HEK293T (cell line): ENCODE results near the gene GDPD2.

Source experiments
- CTCF ChIA-PET: fragments of 350-600 bp; formaldehyde crosslinking; extraction: SDS; loops from one replicate; lab custom pipeline; 2021; ENCODE audit warnings: antibody characterized with exemption, inconsistent platforms; lab: Yijun Ruan, JAX
- POLR2A ChIA-PET: fragments of 350-600 bp; formaldehyde crosslinking; extraction: SDS; loops from one replicate; lab custom pipeline; 2020; ENCODE audit warnings: antibody characterized with exemption, inconsistent platforms; lab: Yijun Ruan, JAX
- DNase-seq: peaks from one replicate; pipeline ENCODE4 v3.0.0; 2012; ENCODE audit warnings: mixed read lengths; ENCODE audit errors: extremely low spot score
- ARNT ChIP-seq: fragments of 450-650 bp; IDR thresholded peaks from 2 replicates; pipeline ENCODE4 v1.6.1; 2017; ENCODE audit warnings: mild to moderate bottlenecking
- BHLHE40 ChIP-seq: fragments of 450-650 bp; IDR thresholded peaks from 2 replicates; pipeline ENCODE4 v1.6.1; 2016; ENCODE audit warnings: mild to moderate bottlenecking, moderate library complexity, borderline replicate concordance
- CTBP1 ChIP-seq: fragments of 450-650 bp; IDR thresholded peaks from 2 replicates; pipeline ENCODE4 v1.6.1; 2016; ENCODE audit warnings: borderline replicate concordance
- ELF4 ChIP-seq: fragments of 450-650 bp; IDR thresholded peaks from 2 replicates; pipeline ENCODE4 v1.6.1; 2017; ENCODE audit warnings: antibody characterized with exemption
- FOXA1 ChIP-seq: fragments of 450-650 bp; IDR thresholded peaks from 2 replicates; pipeline ENCODE4 v1.6.1; 2016; ENCODE audit warnings: mild to moderate bottlenecking
- FOXK2 ChIP-seq: fragments of 450-650 bp; IDR thresholded peaks from 2 replicates; pipeline ENCODE4 v1.6.1; 2016; ENCODE audit warnings: mild to moderate bottlenecking
- FOXM1 ChIP-seq: fragments of 450-650 bp; IDR thresholded peaks from 2 replicates; pipeline ENCODE4 v1.6.1; 2017; ENCODE audit warnings: mild to moderate bottlenecking, borderline replicate concordance
- HDGF ChIP-seq: fragments of 450-650 bp; IDR thresholded peaks from 2 replicates; pipeline ENCODE4 v1.6.1; 2017; ENCODE audit warnings: antibody characterized with exemption, borderline replicate concordance
- L3MBTL2 ChIP-seq: fragments of 450-650 bp; conservative IDR thresholded peaks from 2 replicates; pipeline ENCODE4 v1.6.1; 2016; ENCODE audit warnings: mild to moderate bottlenecking
- LEF1 ChIP-seq: fragments of 450-650 bp; IDR thresholded peaks from 2 replicates; pipeline ENCODE4 v1.6.1; 2017; ENCODE audit warnings: mild to moderate bottlenecking, borderline replicate concordance
- NFRKB ChIP-seq: fragments of 450-650 bp; IDR thresholded peaks from 2 replicates; pipeline ENCODE4 v1.6.1; 2016; ENCODE audit warnings: mild to moderate bottlenecking, moderate library complexity
- SP1 ChIP-seq: fragments of 450-650 bp; IDR thresholded peaks from 2 replicates; pipeline ENCODE4 v1.6.1; 2017
- SUZ12 ChIP-seq: fragments of 450-650 bp; IDR thresholded peaks from 2 replicates; pipeline ENCODE4 v1.6.1; 2016; ENCODE audit warnings: mild to moderate bottlenecking
- TARDBP ChIP-seq: fragments of 450-650 bp; IDR thresholded peaks from 2 replicates; pipeline ENCODE4 v1.6.1; 2016
- ZNF384 ChIP-seq: fragments of 450-650 bp; IDR thresholded peaks from 2 replicates; pipeline ENCODE4 v1.6.1; 2016
- TF ChIP-seq, protein P1 (sequence below): fragments of 450-650 bp; IDR thresholded peaks from 2 replicates; pipeline ENCODE4 v1.6.1; 2016

Gene GDPD2

DNA sequence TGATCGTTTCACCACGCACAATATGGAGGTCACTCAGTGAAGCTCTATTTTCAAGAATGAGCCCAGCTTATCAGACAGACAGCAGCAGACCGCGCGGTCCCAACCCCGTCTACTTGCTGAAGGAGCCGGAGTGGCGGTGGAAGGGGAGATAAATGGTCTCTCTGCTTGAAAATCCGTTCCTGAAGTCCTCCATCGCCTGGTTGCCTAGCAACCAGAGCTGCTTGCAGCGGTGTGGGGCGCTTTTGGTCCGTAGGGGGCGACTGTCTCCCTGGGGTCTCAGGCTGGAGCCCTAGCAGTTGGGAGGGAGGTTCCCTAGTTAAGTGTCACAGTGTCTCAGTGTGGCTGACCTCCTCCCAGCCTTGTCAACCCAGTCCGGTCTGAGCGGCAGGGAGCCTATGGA, 13.2 kb downstream of the GDPD2 start:
- DNase-seq: peak; percentile 31
- POLR2A ChIA-PET: interaction anchor here (1.2 kb wide), 1 partner anchor 15 kb away, joined by 4 read pairs; no protein-coding TSS in a partner anchor
- CTCF ChIA-PET: interaction anchor here (0.8 kb wide), 1 partner anchor 13 kb away, joined by 3 read pairs; the partner anchor contains the start of gene GDPD2
- TF ChIP-seq NFRKB (no peak), SUZ12 (no peak)

DNA sequence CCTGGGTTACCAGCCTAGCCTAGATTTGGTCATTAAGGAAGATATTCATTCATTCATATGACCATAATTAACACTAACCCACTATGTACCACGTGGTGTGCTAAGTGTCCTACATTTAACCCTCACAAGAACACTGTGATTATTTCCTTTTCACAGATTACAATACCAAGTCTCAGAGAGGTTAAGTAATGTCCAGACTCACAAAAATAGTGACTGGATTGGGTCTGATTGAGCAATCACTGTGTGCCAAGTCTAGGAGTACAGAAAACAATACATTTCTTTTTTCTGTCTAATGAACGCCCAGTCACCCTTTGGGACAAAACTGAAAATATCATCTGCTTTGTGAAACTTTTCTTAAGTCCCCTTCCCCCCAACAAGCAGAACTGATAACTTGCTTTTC, 13.9 kb downstream of the GDPD2 start:
- ChIA-PET POLR2A (no interaction called here), CTCF (no interaction called here)
- no peak for DNase-seq
- no peak for TF ChIP-seq NFRKB
- TF ChIP-seq ZNF384: no peak
- no peak for TF ChIP-seq LEF1
- TF ChIP-seq BHLHE40: no peak
- TF ChIP-seq FOXK2: no peak
- TF ChIP-seq L3MBTL2: no peak
- TF ChIP-seq CTBP1: no peak
- TF ChIP-seq FOXA1: no peak
- no peak for TF ChIP-seq ELF4
- TF ChIP-seq SP1: no peak
- TF ChIP-seq HDGF: no peak
- no peak for TF ChIP-seq FOXM1
- no peak for TF ChIP-seq SUZ12
- no peak for TF ChIP-seq TARDBP
- TF ChIP-seq ARNT: no peak
- TF ChIP-seq, protein P1, sequence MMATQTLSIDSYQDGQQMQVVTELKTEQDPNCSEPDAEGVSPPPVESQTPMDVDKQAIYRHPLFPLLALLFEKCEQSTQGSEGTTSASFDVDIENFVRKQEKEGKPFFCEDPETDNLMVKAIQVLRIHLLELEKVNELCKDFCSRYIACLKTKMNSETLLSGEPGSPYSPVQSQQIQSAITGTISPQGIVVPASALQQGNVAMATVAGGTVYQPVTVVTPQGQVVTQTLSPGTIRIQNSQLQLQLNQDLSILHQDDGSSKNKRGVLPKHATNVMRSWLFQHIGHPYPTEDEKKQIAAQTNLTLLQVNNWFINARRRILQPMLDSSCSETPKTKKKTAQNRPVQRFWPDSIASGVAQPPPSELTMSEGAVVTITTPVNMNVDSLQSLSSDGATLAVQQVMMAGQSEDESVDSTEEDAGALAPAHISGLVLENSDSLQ: no peak

DNA sequence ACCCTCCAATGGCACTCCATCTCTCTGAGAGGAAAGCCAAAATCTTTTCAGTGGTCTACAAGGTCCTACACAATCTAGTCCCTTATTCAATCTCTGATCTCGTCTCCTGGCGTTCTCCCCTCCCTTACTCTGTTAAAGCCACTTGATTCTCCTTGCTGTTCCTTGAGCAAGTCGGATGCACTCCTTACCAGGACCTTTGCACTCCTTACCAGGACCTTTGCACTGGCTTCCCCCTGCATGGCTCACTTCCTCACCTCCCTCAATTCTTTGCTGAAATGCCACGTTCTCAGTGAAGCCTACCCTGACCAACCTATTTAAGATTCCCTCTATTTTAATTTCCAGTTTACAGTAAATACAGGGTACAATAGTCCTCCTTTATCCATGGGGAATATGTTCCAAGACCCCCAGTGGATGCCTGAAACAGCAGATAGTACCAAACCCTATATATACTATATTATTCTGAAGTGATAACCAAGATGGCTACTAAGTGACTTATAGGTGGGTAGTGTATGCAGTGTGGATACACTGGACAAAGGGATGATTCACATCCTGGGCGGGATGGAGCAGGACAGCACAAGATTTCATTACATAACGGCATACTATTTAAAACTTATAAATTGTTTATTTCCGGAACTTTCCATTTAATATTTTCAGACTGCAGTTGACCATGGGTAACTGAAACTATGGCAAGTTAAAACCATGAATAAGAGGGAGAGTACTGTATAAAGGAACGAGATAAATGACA, 15.0 kb downstream of the GDPD2 start:
- DNase-seq: no peak
- CTCF ChIA-PET: no interaction called here
- TF ChIP-seq NFRKB (no peak), FOXK2 (no peak), SP1 (no peak), TARDBP (no peak), L3MBTL2 (no peak), ELF4 (no peak), HDGF (no peak), BHLHE40 (no peak), ARNT (no peak), SUZ12 (no peak)
- TF ChIP-seq, protein P1: no peak
- POLR2A ChIA-PET: no interaction called here

DNA sequence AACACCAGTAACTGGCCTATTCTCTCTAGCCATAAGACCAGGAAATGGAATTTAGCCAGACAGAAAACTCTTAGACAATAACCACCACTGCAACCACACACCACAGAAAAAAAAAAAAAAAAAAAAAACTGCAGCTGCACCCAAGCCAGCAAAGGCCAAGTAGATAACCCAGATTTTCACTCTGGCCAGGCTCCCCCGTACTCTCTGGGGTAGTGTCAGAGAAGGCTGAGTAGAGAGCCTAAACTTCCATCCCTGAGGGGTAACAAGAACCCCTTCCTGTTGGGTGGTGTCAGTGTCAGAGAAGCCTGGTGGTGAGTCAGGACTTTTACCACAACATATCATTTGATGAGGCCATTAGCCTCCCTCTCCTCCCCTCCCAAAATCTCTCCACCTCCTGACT, 15.9 kb downstream of the GDPD2 start:
- TF ChIP-seq TARDBP: no peak
- no peak for TF ChIP-seq FOXK2
- TF ChIP-seq ELF4: no peak
- TF ChIP-seq FOXA1: no peak
- TF ChIP-seq SUZ12: no peak
- TF ChIP-seq BHLHE40: no peak
- no peak for TF ChIP-seq ARNT
- TF ChIP-seq LEF1: no peak
- TF ChIP-seq ZNF384: no peak
- no peak for TF ChIP-seq CTBP1
- CTCF ChIA-PET: no interaction called here
- no peak for DNase-seq
- POLR2A ChIA-PET: no interaction called here

DNA sequence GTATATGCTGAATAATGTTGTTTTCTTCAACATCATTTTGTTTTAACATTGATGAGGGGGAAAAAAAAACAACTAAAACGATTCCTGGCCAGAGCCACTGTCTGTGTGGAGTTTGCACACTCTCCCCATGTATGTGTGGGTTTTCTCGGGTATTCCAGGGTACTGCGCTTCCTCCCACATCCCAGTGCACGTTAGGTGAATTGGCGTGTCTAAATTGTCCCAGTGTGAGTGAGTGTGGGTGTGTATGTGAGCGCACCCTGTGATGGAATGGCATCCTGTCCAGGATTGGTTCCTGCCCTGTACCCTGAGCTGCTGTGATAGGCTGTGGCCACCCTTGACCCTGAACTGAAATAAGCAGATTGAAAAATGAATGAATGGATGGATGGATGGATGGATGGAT, 19.1 kb downstream of the GDPD2 start:
- ChIA-PET POLR2A (interaction anchor here (0.7 to 1.5 kb wide), 2 partner anchors 8 to 10 kb away, joined by 3 read pairs; no protein-coding TSS in a partner anchor), CTCF (interaction anchor here (2.2 kb wide), 1 partner anchor 8 kb away, joined by 9 read pairs; no protein-coding TSS in a partner anchor)
- DNase-seq: no peak
- no peak for TF ChIP-seq ARNT
- no peak for TF ChIP-seq ELF4
- no peak for TF ChIP-seq TARDBP
- no peak for TF ChIP-seq CTBP1
- TF ChIP-seq, protein P1: no peak
- TF ChIP-seq ZNF384: no peak
- TF ChIP-seq FOXA1: no peak
- TF ChIP-seq FOXK2: no peak
- no peak for TF ChIP-seq SP1
- TF ChIP-seq SUZ12: no peak
- no peak for TF ChIP-seq L3MBTL2
- TF ChIP-seq BHLHE40: no peak
- no peak for TF ChIP-seq NFRKB
- no peak for TF ChIP-seq LEF1

DNA sequence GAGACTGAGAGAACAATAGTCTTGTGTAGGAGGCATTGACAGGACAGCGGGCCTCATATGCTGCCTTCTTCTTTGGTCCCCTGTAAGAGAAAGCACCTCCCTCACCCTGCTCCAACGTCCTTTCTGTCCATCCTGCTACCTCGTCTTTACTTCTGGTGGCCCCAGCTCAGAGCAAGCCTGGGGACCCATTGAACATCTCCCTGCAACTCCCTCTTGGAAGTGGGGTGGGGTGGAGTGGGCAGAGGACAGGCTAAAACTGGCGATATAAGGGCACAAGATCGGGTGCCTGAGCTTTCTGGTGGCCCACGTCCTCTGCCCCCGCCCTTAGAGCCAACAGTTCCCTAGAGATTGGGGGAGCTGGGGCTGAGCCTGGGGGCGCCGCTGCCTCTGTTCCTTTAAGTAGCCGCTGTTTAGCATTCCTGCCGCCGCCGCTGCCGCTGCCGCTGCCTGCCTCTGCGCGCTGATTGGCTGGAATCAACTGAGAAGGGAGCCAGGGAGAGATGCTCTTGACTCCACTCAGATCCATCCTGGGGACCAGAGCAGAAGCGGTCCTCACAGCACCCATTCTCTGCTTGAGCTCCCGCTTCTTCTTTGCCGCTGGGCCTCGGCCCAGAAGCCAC, 21.3 kb downstream of the GDPD2 start, which contains the start of gene DLG3:
Gene DLG3 (plus strand): TSS at position 510 of the 620 bp plus-strand sequence. CDS start 367 bp downstream, outside the sequence.
- CTCF ChIA-PET: interaction anchor here (1.0 to 2.2 kb wide), 3 partner anchors 8 to 110 kb away, joined by 3 to 9 read pairs (median 3); no protein-coding TSS in a partner anchor
- POLR2A ChIA-PET: interaction anchor here (1.3 to 1.5 kb wide), 2 partner anchors 11 to 154 kb away, joined by 3 read pairs; partner anchors contain the start of genes KIF4A and PDZD11
- TF ChIP-seq FOXK2 (no peak), TARDBP (no peak), BHLHE40 (no peak), L3MBTL2 (no peak), SUZ12 (no peak)
- peak; percentile 50 for DNase-seq
